Mammary epithelial cell (primary cell): Measurements from ENCODE around the gene ARID3A.

ENCODE experiments used
- EZH2 ChIP-seq: IDR thresholded peaks from 2 replicates; pipeline ENCODE4 v1.6.1; 2012; ENCODE audit warnings: low read length, inconsistent platforms, borderline replicate concordance
- TF ChIP-seq, protein P1 (sequence below), 2 donors: IDR thresholded peaks in 1 of 2; conservative IDR thresholded peaks in 1 of 2; 2 replicates each; pipeline ENCODE4 v1.5.1; 2011 to 2012; ENCODE audit warnings: inconsistent platforms in 2 of 2, low read length in 2 of 2, mild to moderate bottlenecking in 2 of 2, control low read depth in 1 of 2, low read depth in 1 of 2; ENCODE audit not compliant: insufficient read depth in 1 of 2; ENCODE audit errors: extremely low read depth in 1 of 2

DNA sequence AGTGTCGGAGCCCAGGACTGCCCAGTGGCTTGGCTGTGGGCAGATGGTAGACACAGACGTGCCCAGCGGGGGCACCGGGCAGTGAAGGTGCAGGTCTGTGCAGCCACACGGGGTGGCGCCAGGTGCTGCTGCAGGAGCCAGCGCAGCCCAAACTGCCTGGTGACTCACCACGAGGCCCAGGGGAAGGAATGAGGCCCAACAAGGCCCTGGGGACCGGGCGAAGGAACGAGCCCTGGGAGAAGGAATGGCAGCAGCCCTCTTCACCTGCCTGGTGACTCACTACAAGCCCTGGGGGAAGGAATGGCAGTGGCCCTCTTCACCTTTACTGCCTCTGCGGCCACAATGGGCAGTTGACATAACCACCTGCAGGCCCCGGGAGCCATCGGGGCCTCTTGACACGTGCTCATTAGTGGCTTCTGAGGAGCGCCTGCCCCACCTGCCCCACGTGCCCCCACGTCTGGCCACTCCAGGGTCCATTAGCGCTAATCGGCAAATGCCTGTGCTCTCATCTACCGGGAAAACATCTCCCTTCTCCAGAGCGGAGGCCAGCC lies 42.1 kb upstream of the ARID3A start:
- TF ChIP-seq, protein P1, sequence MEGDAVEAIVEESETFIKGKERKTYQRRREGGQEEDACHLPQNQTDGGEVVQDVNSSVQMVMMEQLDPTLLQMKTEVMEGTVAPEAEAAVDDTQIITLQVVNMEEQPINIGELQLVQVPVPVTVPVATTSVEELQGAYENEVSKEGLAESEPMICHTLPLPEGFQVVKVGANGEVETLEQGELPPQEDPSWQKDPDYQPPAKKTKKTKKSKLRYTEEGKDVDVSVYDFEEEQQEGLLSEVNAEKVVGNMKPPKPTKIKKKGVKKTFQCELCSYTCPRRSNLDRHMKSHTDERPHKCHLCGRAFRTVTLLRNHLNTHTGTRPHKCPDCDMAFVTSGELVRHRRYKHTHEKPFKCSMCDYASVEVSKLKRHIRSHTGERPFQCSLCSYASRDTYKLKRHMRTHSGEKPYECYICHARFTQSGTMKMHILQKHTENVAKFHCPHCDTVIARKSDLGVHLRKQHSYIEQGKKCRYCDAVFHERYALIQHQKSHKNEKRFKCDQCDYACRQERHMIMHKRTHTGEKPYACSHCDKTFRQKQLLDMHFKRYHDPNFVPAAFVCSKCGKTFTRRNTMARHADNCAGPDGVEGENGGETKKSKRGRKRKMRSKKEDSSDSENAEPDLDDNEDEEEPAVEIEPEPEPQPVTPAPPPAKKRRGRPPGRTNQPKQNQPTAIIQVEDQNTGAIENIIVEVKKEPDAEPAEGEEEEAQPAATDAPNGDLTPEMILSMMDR (conservative IDR thresholded peaks at IDR 0.05 in 1 of 2, IDR thresholded peaks at IDR 0.05 in 1 of 2; ENCODE audit: extremely low read depth in 1 of 2, insufficient read depth in 1 of 2, low read depth in 1 of 2, low read length in 2 of 2), result peak; percentile 38 to 52
- no peak for TF ChIP-seq EZH2
